Neutrophil (primary cell): ENCODE data around the gene ABCA5.
A peak's percentile ranks its signal among the peaks of the same experiment; 100 is the strongest.

Experiments
- H3K27ac ChIP-seq: fragments of 200-600 bp; sonication (generic); 2 replicates; pipeline ENCODE4 v1.5.1; 2016; ENCODE audit warnings: mild to moderate bottlenecking, moderate library complexity
- H3K27me3 ChIP-seq: fragments of 200-600 bp; sonication (generic); 2 replicates; pipeline ENCODE4 v1.6.0; 2016; ENCODE audit warnings: mild to moderate bottlenecking
- H3K36me3 ChIP-seq: fragments of 200-600 bp; sonication (generic); 2 replicates; pipeline ENCODE4 v1.5.1; 2017
- H3K4me1 ChIP-seq, 2 experiments: fragments of 200-600 bp in 1 of 2; sonication (generic) in 1 of 2; 1 replicate in 1 of 2; 2 replicates in 1 of 2; pipeline versions ENCODE4 v1.5.1 to v1.6.1; 2013 to 2016; ENCODE audit warnings: low read depth in 1 of 2, low read length in 1 of 2, mild to moderate bottlenecking in 1 of 2, moderate library complexity in 1 of 2; ENCODE audit not compliant: control insufficient read depth in 1 of 2, insufficient read depth in 1 of 2
- H3K4me3 ChIP-seq, 2 experiments: fragments of 200-600 bp in 1 of 2; sonication (generic) in 1 of 2; 1 replicate in 1 of 2; 2 replicates in 1 of 2; pipeline ENCODE4 v1.5.1; 2013 to 2016; ENCODE audit warnings: low read depth in 1 of 2, low read length in 1 of 2, mild to moderate bottlenecking in 1 of 2, moderate library complexity in 1 of 2
- H3K9me3 ChIP-seq: fragments of 200-600 bp; sonication (generic); 2 replicates; pipeline ENCODE4 v1.5.1; 2016
- CTCF ChIP-seq: fragments of 200-600 bp; sonication (generic); IDR thresholded peaks from 2 replicates; pipeline ENCODE4 v1.5.1; 2016; ENCODE audit warnings: antibody characterized with exemption

Gene ABCA5

GRCh38 chr17:69254187-69254586 lies 72.7 kb downstream of the ABCA5 start:
- H3K27me3 ChIP-seq = no peaks in the 10 kb centered on the region
- no peak overlapping the region for H3K27ac ChIP-seq
- no peaks in the 10 kb centered on the region for H3K9me3 ChIP-seq
- H3K36me3 ChIP-seq = peaks cover 50% of the 10 kb centered on the region
- no peak for TF ChIP-seq CTCF
- no peaks in the 10 kb centered on the region for H3K4me1 ChIP-seq
- H3K4me3 ChIP-seq = no peak overlapping the region

GRCh38 chr17:69250641-69251040 lies 76.3 kb downstream of the ABCA5 start:
- H3K36me3 ChIP-seq = peaks cover 57% of the 10 kb centered on the region
- no peaks in the 10 kb centered on the region for H3K9me3 ChIP-seq
- no peaks in the 10 kb centered on the region for H3K4me1 ChIP-seq
- TF ChIP-seq CTCF = no peak
- H3K27ac ChIP-seq = no peak overlapping the region
- no peak overlapping the region for H3K4me3 ChIP-seq
- H3K27me3 ChIP-seq = no peaks in the 10 kb centered on the region

- no peaks in the 10 kb centered on the region for H3K27me3 ChIP-seq
- peaks cover 32% of the 10 kb centered on the region for H3K36me3 ChIP-seq
- H3K4me1 ChIP-seq = peaks cover 0 to 6% of the 10 kb centered on the region in 2 experiments
- H3K27ac ChIP-seq = no peak overlapping the region
- H3K9me3 ChIP-seq = no peaks in the 10 kb centered on the region
- TF ChIP-seq CTCF = peak; percentile 34
- H3K4me3 ChIP-seq = no peak overlapping the region
Measured at GRCh38 chr17:69246726-69247375, 80.1 kb downstream of the ABCA5 start.

GRCh38 chr17:69246202-69246601 lies 80.7 kb downstream of the ABCA5 start:
- no peaks in the 10 kb centered on the region for H3K9me3 ChIP-seq
- no peak overlapping the region for H3K27ac ChIP-seq
- peaks cover 28% of the 10 kb centered on the region for H3K36me3 ChIP-seq
- peaks cover 0 to 6% of the 10 kb centered on the region in 2 experiments for H3K4me1 ChIP-seq
- H3K4me3 ChIP-seq = no peak overlapping the region
- TF ChIP-seq CTCF = no peak
- H3K27me3 ChIP-seq = no peaks in the 10 kb centered on the region

- Histone ChIP-seq H3K4me1 (peaks cover 0 to 6% of the 10 kb centered on the region in 2 experiments), H3K4me3 (no peak overlapping the region), H3K36me3 (peaks cover 25% of the 10 kb centered on the region), H3K27ac (no peak overlapping the region), H3K9me3 (no peaks in the 10 kb centered on the region), H3K27me3 (no peaks in the 10 kb centered on the region)
- no peak for TF ChIP-seq CTCF
Measured at GRCh38 chr17:69245617-69246016, 81.3 kb downstream of the ABCA5 start.
